ENCODE results near the gene GRPR.
A peak's percentile ranks its signal among the peaks of the same experiment; 100 is the strongest.
"Not testable (repeated sequence)": the region's sequence is repeated elsewhere in the genome, so short reads cannot be mapped to it uniquely, and the experiment has no call there.

GRPR gene

GRCh38 chrX:16156692-16157331 lies 33.4 kb downstream of the GRPR start:
- H3K4me3 ChIP-seq (ENCODE audit: low read length), result no peak overlapping the region
- no peak for DNase-seq (ENCODE audit: low read depth)
- no peak for TF ChIP-seq CTCF (conservative IDR thresholded peaks at IDR 0.05; ENCODE audit: low read length)

- no peak overlapping the region for H3K4me3 ChIP-seq (ENCODE audit: low read length)
- no peak for TF ChIP-seq CTCF (conservative IDR thresholded peaks at IDR 0.05; ENCODE audit: low read length)
- peak; percentile 89 for DNase-seq (ENCODE audit: low read depth)
Observed at GRCh38 chrX:16160729-16161128, 37.4 kb downstream of the GRPR start.

GRCh38 chrX:16161173-16161572 lies 37.8 kb downstream of the GRPR start:
- H3K4me3 ChIP-seq (ENCODE audit: low read length); DNase-seq (ENCODE audit: low read depth): not testable (repeated sequence)

GRCh38 chrX:16162391-16162790 lies 39.0 kb downstream of the GRPR start:
- DNase-seq (ENCODE audit: low read depth), result no peak
- no peak overlapping the region for H3K4me3 ChIP-seq (ENCODE audit: low read length)

GRCh38 chrX:16164748-16165147 lies 41.4 kb downstream of the GRPR start:
- no peak overlapping the region for H3K4me3 ChIP-seq (ENCODE audit: low read length)
- DNase-seq (ENCODE audit: low read depth), result no peak
- TF ChIP-seq CTCF (conservative IDR thresholded peaks at IDR 0.05; ENCODE audit: low read length), result no peak

More at GRCh38 chrX:16162391-16162790, 39.0 kb downstream of the GRPR start:
- TF ChIP-seq CTCF (conservative IDR thresholded peaks at IDR 0.05; ENCODE audit: low read length), result no peak

- DNase-seq (ENCODE audit: low read depth), result no peak
- no peak for TF ChIP-seq CTCF (conservative IDR thresholded peaks at IDR 0.05; ENCODE audit: low read length)
- H3K4me3 ChIP-seq (ENCODE audit: low read length), result no peak within 1 kb of the TSS
Observed at GRCh38 chrX:16167181-16167580, 43.8 kb downstream of the GRPR start, which contains the start of gene MAGEB17. Gene MAGEB17, plus strand, starts transcription at chrX:16167481. Its CDS starts 2,902 bp downstream, at chrX:16170383.

- H3K4me3 ChIP-seq (ENCODE audit: low read length), result no peak overlapping the region
- no peak for TF ChIP-seq CTCF (conservative IDR thresholded peaks at IDR 0.05; ENCODE audit: low read length)
- DNase-seq (ENCODE audit: low read depth), result no peak
Observed at GRCh38 chrX:16171039-16171438, 47.7 kb downstream of the GRPR start.
